GM12864 (cell line): Measurements from ENCODE around the gene DNM1.
A peak's percentile ranks its signal among the peaks of the same experiment; 100 is the strongest.

Source experiments
- DNase-seq: peaks from one replicate; pipeline ENCODE4 v3.0.0-alpha.2; 2011; ENCODE audit warnings: low read depth
- H3K4me3 ChIP-seq: 2 replicates; pipeline ENCODE4 v1.5.1; 2011; ENCODE audit warnings: mild to moderate bottlenecking, low read depth, low read length, control low read depth
- TF ChIP-seq, protein P1 (sequence below): IDR thresholded peaks from 2 replicates; pipeline ENCODE4 v1.5.1; 2011; ENCODE audit warnings: low read depth, mild to moderate bottlenecking, moderate library complexity, low read length, control low read depth, inconsistent platforms; ENCODE audit errors: missing control alignments

The DNM1 gene

DNA sequence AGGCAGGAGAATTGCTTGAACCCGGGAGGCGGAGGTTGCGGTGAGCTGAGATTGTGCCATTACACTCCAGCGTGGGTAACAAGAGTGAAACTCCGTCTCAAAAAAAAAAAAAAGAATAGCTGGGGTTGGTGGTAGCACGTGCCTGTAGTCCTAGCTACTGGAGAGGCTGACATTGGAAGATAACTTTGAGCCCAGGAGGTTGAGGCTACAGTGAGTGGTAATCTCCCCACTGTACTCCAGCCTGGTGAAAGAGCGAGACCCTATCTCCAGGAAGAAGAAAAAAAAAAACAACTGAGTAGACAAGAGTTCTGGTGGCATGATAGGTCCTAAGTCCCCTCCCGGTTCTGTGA lies 46.4 kb downstream of the DNM1 start:
- DNase-seq: no peak
- no peak overlapping the region for H3K4me3 ChIP-seq
- TF ChIP-seq, protein P1, sequence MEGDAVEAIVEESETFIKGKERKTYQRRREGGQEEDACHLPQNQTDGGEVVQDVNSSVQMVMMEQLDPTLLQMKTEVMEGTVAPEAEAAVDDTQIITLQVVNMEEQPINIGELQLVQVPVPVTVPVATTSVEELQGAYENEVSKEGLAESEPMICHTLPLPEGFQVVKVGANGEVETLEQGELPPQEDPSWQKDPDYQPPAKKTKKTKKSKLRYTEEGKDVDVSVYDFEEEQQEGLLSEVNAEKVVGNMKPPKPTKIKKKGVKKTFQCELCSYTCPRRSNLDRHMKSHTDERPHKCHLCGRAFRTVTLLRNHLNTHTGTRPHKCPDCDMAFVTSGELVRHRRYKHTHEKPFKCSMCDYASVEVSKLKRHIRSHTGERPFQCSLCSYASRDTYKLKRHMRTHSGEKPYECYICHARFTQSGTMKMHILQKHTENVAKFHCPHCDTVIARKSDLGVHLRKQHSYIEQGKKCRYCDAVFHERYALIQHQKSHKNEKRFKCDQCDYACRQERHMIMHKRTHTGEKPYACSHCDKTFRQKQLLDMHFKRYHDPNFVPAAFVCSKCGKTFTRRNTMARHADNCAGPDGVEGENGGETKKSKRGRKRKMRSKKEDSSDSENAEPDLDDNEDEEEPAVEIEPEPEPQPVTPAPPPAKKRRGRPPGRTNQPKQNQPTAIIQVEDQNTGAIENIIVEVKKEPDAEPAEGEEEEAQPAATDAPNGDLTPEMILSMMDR: no peak

GRCh38 chr9:128249908-128250838 lies 47.0 kb downstream of the DNM1 start:
- TF ChIP-seq, protein P1: no peak
- H3K4me3 ChIP-seq: peak overlapping the region; percentile 31
- DNase-seq: peak; percentile 50

GRCh38 chr9:128250839-128251731 lies 47.9 kb downstream of the DNM1 start:
- TF ChIP-seq, protein P1: no peak
- no peak for DNase-seq
- peak overlapping the region; percentile 31 for H3K4me3 ChIP-seq

DNA sequence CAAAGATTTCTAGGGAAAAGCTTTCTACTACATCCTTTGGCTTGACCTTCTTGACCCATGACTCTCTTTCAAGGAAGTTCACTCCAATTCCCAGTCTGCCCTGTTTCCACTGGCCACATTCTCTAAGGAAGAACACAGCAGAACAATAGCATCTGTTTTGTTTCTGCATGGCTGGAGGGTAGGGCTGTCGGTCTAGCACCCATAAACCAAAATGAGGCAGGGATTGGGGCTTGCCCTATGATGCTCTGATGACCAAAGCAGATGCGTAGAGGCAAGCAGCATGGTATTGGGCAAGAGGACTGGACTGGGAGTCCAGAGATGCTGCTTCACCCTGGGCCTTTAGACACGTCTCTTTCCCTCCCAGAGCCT lies 48.5 kb downstream of the DNM1 start:
- TF ChIP-seq, protein P1: no peak
- no peak overlapping the region for H3K4me3 ChIP-seq
- DNase-seq: no peak

DNA sequence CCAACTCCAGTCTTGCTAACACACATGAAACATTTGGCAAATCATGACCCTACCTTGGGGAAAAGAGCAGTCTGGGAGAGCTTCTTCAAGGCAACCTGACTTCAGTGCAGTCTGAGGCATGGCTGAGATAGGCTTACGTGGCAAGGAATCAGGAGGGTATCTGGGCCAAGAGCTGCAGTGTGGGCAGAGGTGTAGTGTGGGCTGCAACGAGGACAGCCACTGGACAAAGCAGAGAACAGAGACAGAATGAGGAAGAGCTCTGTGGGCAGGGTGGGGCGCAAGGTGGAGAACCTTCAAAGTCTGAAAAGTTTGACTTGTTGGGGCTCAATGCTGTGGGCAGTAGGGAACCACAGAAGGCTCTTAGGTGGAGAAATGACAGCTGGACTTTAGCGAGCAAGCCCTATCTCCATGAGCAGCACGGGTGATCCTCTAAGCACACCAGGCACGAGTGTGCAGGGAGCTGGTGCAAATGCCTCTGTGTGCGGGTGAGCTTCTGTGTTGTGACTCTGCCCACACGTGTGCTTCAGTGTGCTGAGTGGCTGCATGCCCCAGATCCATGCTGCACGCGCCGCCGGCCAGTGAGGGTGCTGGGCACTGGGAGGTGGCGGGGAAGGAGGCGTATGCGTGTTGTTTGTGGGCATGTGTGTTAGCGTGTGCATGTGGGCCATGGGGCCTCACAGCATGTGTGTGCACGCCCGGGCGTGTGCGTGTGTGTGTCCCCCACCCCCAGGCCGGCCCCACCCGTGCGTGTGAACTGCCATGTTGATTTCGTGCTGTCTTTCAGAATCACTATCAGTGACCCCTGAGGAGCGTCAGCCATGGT lies 49.3 kb downstream of the DNM1 start:
- DNase-seq: no peak
- no peak overlapping the region for H3K4me3 ChIP-seq
- TF ChIP-seq, protein P1: no peak

- no peak overlapping the region for H3K4me3 ChIP-seq
- TF ChIP-seq, protein P1: no peak
- no peak for DNase-seq
These were observed 50.2 kb downstream of the DNM1 start for GRCh38 chr9:128253140-128253990.
